H9 (cell line): ENCODE measurements around the gene C1QTNF6. TPM values are rescaled to one million over a fixed set of nuclear protein-coding genes. Genes with fewer than 3 reads are reported as not detected.

ENCODE experiments used
- DNase-seq: peaks from one replicate; pipeline ENCODE4 v3.0.0-alpha.2; 2017
- H2AFZ ChIP-seq: one replicate; pipeline ENCODE4 v1.6.1; 2013; ENCODE audit warnings: mild to moderate bottlenecking, low read length, control low read depth, moderate library complexity
- H2AK5ac ChIP-seq: 2 replicates; pipeline ENCODE4 v1.6.1; 2013; ENCODE audit warnings: low read length, control low read depth, mixed read lengths; ENCODE audit not compliant: insufficient read length
- H2BK120ac ChIP-seq: one replicate; pipeline ENCODE4 v1.6.1; 2013; ENCODE audit warnings: low read depth, mild to moderate bottlenecking, low read length, control low read depth, inconsistent platforms; ENCODE audit not compliant: poor library complexity, severe bottlenecking
- H2BK12ac ChIP-seq: 2 replicates; pipeline ENCODE4 v1.6.1; 2013; ENCODE audit warnings: low read length, control low read depth, mixed read lengths, low read depth; ENCODE audit not compliant: insufficient read length
- H2BK15ac ChIP-seq: 2 replicates; pipeline ENCODE4 v1.6.1; 2013; ENCODE audit warnings: low read depth, low read length, control low read depth
- H2BK20ac ChIP-seq: one replicate; pipeline ENCODE4 v1.6.1; 2013; ENCODE audit warnings: low read depth, mild to moderate bottlenecking, low read length, control low read depth, inconsistent platforms; ENCODE audit not compliant: poor library complexity, severe bottlenecking
- H2BK5ac ChIP-seq: 2 replicates; pipeline ENCODE4 v1.6.1; 2013; ENCODE audit warnings: low read length, control low read depth, mixed read lengths; ENCODE audit not compliant: insufficient read length
- H3K14ac ChIP-seq: 2 replicates; pipeline ENCODE4 v1.6.1; 2013; ENCODE audit warnings: low read length, control low read depth; ENCODE audit not compliant: insufficient read depth
- H3K18ac ChIP-seq: 2 replicates; pipeline ENCODE4 v1.6.1; 2013; ENCODE audit warnings: low read depth, mild to moderate bottlenecking, mixed read lengths, low read length, control low read depth; ENCODE audit not compliant: insufficient read length
- H3K23ac ChIP-seq: 2 replicates; pipeline ENCODE4 v1.6.1; 2013; ENCODE audit warnings: low read length, control low read depth, mixed read lengths, low read depth; ENCODE audit not compliant: insufficient read length
- H3K23me2 ChIP-seq: 2 replicates; pipeline ENCODE4 v1.6.1; 2013; ENCODE audit warnings: low read depth, mild to moderate bottlenecking, mixed read lengths, low read length, control low read depth; ENCODE audit not compliant: insufficient read length, poor library complexity, severe bottlenecking
- H3K27ac ChIP-seq: 2 replicates; pipeline ENCODE4 v1.5.1; 2013; ENCODE audit warnings: low read length, control low read depth, mixed read lengths, low read depth; ENCODE audit not compliant: insufficient read length
- H3K27me3 ChIP-seq: 2 replicates; pipeline ENCODE4 v1.6.1; 2013; ENCODE audit warnings: low read length, control low read depth, inconsistent platforms; ENCODE audit not compliant: insufficient read depth
- H3K4ac ChIP-seq: 2 replicates; pipeline ENCODE4 v1.6.1; 2013; ENCODE audit warnings: low read depth, mild to moderate bottlenecking, control low read depth, inconsistent platforms, low read length, moderate library complexity
- H3K4me1 ChIP-seq: 2 replicates; pipeline ENCODE4 v1.6.1; 2013; ENCODE audit warnings: low read length, control low read depth, inconsistent platforms; ENCODE audit not compliant: insufficient read depth
- H3K4me2 ChIP-seq: 2 replicates; pipeline ENCODE4 v1.6.1; 2013; ENCODE audit warnings: low read length, control low read depth, mixed read lengths; ENCODE audit not compliant: insufficient read length, insufficient read depth
- H3K56ac ChIP-seq: 2 replicates; pipeline ENCODE4 v1.6.1; 2013; ENCODE audit warnings: low read depth, mild to moderate bottlenecking, mixed read lengths, low read length, control low read depth; ENCODE audit not compliant: insufficient read length
- H3K79me1 ChIP-seq: 2 replicates; pipeline ENCODE4 v1.6.1; 2013; ENCODE audit warnings: low read depth, mild to moderate bottlenecking, moderate library complexity, low read length, control low read depth, inconsistent platforms; ENCODE audit not compliant: insufficient read depth, poor library complexity, severe bottlenecking
- H3K79me2 ChIP-seq: 2 replicates; pipeline ENCODE4 v1.6.1; 2013; ENCODE audit warnings: low read length, control low read depth, inconsistent platforms; ENCODE audit not compliant: insufficient read depth
- H3K9ac ChIP-seq: 2 replicates; pipeline ENCODE4 v1.6.1; 2013; ENCODE audit warnings: low read length, control low read depth, mixed read lengths; ENCODE audit not compliant: insufficient read length; ENCODE audit errors: extremely low read depth
- H3K9me3 ChIP-seq: one replicate; pipeline ENCODE4 v1.6.1; 2013; ENCODE audit warnings: low read depth, low read length, inconsistent platforms; ENCODE audit not compliant: control insufficient read depth
- H3T11ph ChIP-seq: one replicate; pipeline ENCODE4 v1.6.1; 2013; ENCODE audit warnings: mild to moderate bottlenecking, low read length, control low read depth, inconsistent platforms
- H4K20me1 ChIP-seq: one replicate; pipeline ENCODE4 v1.6.1; 2013; ENCODE audit not compliant: control insufficient read depth, insufficient read length, insufficient read depth
- H4K5ac ChIP-seq: 2 replicates; pipeline ENCODE4 v1.6.1; 2013; ENCODE audit warnings: low read depth, mild to moderate bottlenecking, mixed read lengths, low read length, control low read depth; ENCODE audit not compliant: insufficient read length
- H4K8ac ChIP-seq: replicated peaks from 2 replicates; pipeline ENCODE4 v1.6.1; 2013; ENCODE audit warnings: low read length, control low read depth, mixed read lengths, low read depth; ENCODE audit not compliant: insufficient read length
- H4K91ac ChIP-seq: 2 replicates; pipeline ENCODE4 v1.6.1; 2013; ENCODE audit warnings: low read depth, mild to moderate bottlenecking, moderate library complexity, mixed read lengths, low read length, control low read depth; ENCODE audit not compliant: insufficient read length
- H3K27ac Mint-ChIP-seq, 3 experiments: 2 replicates in 2 of 3; 3 replicates in 1 of 3; pipeline ENCODE4 v1.8.0; 2020 to 2021; ENCODE audit warnings: mixed read lengths in 3 of 3, mild to moderate bottlenecking in 1 of 3, moderate library complexity in 1 of 3
- H3K27me3 Mint-ChIP-seq: 2 replicates; pipeline ENCODE4 v1.8.0; 2021; ENCODE audit warnings: low read depth, mild to moderate bottlenecking, moderate library complexity, mixed read lengths
- H3K36me3 Mint-ChIP-seq, 3 experiments: 2 replicates in 2 of 3; 3 replicates in 1 of 3; pipeline ENCODE4 v1.8.0; 2020 to 2021; ENCODE audit warnings: low read depth in 3 of 3, mixed read lengths in 3 of 3; ENCODE audit not compliant: insufficient read depth in 1 of 3
- H3K4me1 Mint-ChIP-seq, 2 experiments: 2 replicates each; pipeline ENCODE4 v1.8.0; 2020; ENCODE audit warnings: mixed read lengths in 2 of 2
- H3K4me3 Mint-ChIP-seq, 2 experiments: 2 replicates in 1 of 2; 3 replicates in 1 of 2; pipeline ENCODE4 v1.8.0; 2020 to 2021; ENCODE audit warnings: mild to moderate bottlenecking in 2 of 2, mixed read lengths in 2 of 2, moderate library complexity in 1 of 2
- H3K9me3 Mint-ChIP-seq, 2 experiments: 2 replicates in 1 of 2; 3 replicates in 1 of 2; pipeline ENCODE4 v1.8.0; 2020; ENCODE audit warnings: mild to moderate bottlenecking in 2 of 2, mixed read lengths in 2 of 2, moderate library complexity in 1 of 2
- CTCF ChIP-seq: fragments of 200-600 bp; sonication (generic); conservative IDR thresholded peaks from 3 replicates; pipeline ENCODE4 v1.8.0; 2021; ENCODE audit warnings: antibody characterized with exemption, mild to moderate bottlenecking
- WGBS: extraction: QIAGEN DNeasy Blood & Tissue Kit; methylation state at CpG from one replicate; pipeline ENCODE4 v1.1.7; 2013; ENCODE audit warnings: missing lambda C conversion rate, low lambda C conversion rate, mixed read lengths; ENCODE audit not compliant: insufficient read length; ENCODE audit errors: extremely low coverage; 5-methylcytosine and 5-hydroxymethylcytosine counted together
- total RNA-seq: library from RNA; stranded (reverse); gene quantifications from 2 replicates; pipeline ENCODE4 v1.2.1, GENCODE V29; 2021

Gene C1QTNF6
- total RNA-seq, 1 experiment from 2014 or later, result 5.0 TPM

- H3K4me1 ChIP-seq, result peaks cover 5% of the 10 kb centered on the region
These were observed 2.3 kb upstream of the C1QTNF6 start for GRCh38 chr22:37190262-37190780.

More at GRCh38 chr22:37190262-37190780, 2.3 kb upstream of the C1QTNF6 start:
- Histone ChIP-seq H3K79me2 (no peaks in the 10 kb centered on the region), H3K9me3 (peaks cover 5% of the 10 kb centered on the region), H3T11ph (no peak overlapping the region), H2BK12ac (no peak overlapping the region), H3K27ac (no peak overlapping the region), H3K56ac (no peak overlapping the region), H2AK5ac (no peak overlapping the region), H2BK20ac (no peak overlapping the region), H4K20me1 (no peaks in the 10 kb centered on the region), H3K79me1 (no peaks in the 10 kb centered on the region), H2BK5ac (no peak overlapping the region), H2BK15ac (no peak overlapping the region), H4K5ac (no peak overlapping the region), H3K4me2 (no peak overlapping the region), H3K14ac (no peak overlapping the region), H3K4ac (no peak overlapping the region), H4K8ac (no peak overlapping the region), H3K23me2 (peaks cover 9% of the 10 kb centered on the region), H3K18ac (no peak overlapping the region), H4K91ac (no peak overlapping the region), H3K27me3 (no peaks in the 10 kb centered on the region), H2AFZ (no peak overlapping the region), H3K9ac (no peak overlapping the region), H3K23ac (no peak overlapping the region), H2BK120ac (no peak overlapping the region)
- WGBS, result no CpG with 5 or more reads among the region's 4 CpGs
- DNase-seq, result no peak
- Mint-ChIP-seq H3K9me3 (peaks cover 16 to 25% of the 10 kb centered on the region in 2 experiments), H3K4me1 (peaks cover 29 to 36% of the 10 kb centered on the region in 2 experiments), H3K27me3 (no peaks in the 10 kb centered on the region; the same call in 1 of the 2 replicates), H3K27ac (no peak overlapping the region), H3K4me3 (no peak overlapping the region), H3K36me3 (peaks cover 17 to 29% (median 19%) of the 10 kb centered on the region in 3 experiments)
- TF ChIP-seq CTCF, result no peak
